Measurements from ENCODE around the gene PRTG.

PRTG gene

DNA sequence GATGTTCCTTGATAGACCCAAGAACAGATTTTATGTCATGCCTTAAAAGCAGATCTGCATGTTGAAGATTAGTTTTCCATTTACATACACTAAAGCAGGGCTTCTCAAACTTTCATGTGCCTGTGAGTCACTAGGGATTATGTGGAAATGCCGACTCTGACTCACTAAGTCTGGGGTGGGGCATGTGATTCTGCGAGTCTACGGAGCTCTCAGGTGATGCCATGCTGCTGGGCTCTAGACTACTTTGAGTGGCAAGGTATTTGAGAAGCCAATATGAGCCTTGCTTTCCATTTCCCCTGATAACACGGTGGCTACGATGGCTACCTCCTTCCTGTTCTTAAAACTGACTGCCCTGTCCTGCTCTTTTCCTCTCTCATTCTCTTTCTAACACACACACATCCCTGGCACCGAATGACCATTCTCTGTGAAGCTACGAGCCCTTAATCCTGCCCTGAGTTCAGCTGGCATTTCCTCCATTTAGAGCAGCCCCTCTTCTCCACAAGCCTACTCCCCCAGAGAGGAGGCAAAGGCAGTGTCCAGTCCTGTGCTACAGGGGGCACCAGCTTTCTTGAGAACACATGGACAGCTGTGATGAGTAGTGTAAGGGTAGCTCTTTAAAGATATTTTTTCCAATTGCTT lies 115.1 kb downstream of the PRTG start:
- no peak overlapping the region for H3K4me3 ChIP-seq (ENCODE audit: low read depth, low read length)
- no peak for TF ChIP-seq CTCF (IDR thresholded peaks at IDR 0.05; ENCODE audit: low read depth, low read length, missing control alignments)
- DNase-seq (ENCODE audit: low read depth) = no peak

GRCh38 chr15:55619783-55620182 lies 123.2 kb downstream of the PRTG start:
- DNase-seq (ENCODE audit: low read depth) = no peak
- no peak for TF ChIP-seq CTCF (IDR thresholded peaks at IDR 0.05; ENCODE audit: low read depth, low read length, missing control alignments)
- H3K4me3 ChIP-seq (ENCODE audit: low read depth, low read length) = no peak overlapping the region

DNA sequence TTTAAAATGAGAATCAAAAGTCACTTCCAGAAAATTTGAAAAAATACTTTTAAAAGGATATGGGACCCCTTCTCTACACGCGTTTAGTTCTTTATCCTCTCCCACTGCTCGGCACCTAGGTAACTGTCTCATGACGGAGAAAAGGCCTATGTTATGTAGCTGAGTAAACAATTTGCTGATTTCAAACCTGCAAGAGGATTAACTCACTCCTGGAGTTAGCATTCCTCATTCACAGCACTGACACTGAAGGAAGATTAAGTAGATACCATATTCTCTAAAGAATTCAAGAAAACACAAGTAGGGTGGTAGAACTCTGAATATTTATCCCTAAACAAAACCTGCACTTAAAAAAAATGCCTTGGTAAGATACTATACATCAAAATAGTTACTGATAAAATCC lies 124.6 kb downstream of the PRTG start:
- TF ChIP-seq CTCF (IDR thresholded peaks at IDR 0.05; ENCODE audit: low read depth, low read length, missing control alignments) = no peak
- no peak overlapping the region for H3K4me3 ChIP-seq (ENCODE audit: low read depth, low read length)
- DNase-seq (ENCODE audit: low read depth) = no peak

DNA sequence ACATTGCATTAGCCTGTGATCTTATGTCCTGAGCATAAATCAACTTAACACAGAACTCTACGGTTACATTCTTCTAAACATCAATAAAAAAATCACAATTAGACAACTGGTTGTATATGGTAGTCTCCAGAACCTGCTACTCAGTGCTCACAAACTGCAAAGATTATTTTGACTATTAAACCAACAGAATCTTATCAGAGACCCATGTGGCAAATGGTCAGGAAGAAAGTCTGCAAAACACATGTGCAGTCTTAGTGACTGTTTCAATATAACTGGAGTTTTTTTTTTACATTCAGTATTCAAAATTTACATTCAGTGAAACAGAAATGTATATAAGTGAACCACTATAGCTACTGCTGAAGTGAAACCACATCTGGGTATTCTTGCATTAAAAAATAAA lies 127.5 kb downstream of the PRTG start:
- no peak overlapping the region for H3K4me3 ChIP-seq (ENCODE audit: low read depth, low read length)
- TF ChIP-seq CTCF (IDR thresholded peaks at IDR 0.05; ENCODE audit: low read depth, low read length, missing control alignments) = no peak
- DNase-seq (ENCODE audit: low read depth) = no peak

DNA sequence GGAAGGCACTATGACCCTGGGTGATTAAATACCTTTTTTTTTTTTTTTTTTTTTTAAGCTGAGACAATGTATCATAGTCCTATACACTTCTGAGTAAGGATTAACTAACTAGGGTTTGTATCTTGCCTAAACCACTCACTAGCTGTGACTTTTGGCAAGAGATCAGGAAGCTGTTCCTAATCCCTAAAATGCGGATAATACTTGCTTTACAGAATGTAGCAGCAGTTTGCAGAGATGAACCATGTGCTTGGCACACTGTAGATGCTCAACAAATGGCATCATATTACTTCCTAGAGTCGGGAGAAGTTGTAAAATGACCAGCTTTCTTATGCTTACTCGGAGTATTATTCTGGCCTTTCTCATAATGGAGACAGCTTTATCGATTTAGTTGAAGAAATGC lies 129.2 kb downstream of the PRTG start:
- DNase-seq (ENCODE audit: low read depth) = no peak

DNA sequence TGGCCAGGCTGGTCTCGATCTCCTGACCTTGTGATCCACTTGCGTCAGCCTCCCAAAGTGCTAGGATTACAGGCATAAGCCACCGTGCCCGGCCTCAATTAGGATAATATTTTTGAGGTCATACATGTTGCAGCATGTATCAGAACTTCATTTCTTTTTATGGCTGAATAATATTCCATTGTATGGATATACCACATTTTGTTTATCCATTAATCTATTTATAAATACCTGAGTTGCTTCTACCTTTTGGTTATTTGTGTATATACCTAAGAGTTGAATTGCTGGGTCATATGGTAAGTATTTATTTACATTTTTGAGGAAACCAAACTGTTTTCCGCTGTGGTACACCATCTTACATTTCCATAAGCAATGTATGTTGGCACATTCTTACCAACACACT lies 136.7 kb downstream of the PRTG start:
- no peak overlapping the region for H3K4me3 ChIP-seq (ENCODE audit: low read depth, low read length)
- no peak for TF ChIP-seq CTCF (IDR thresholded peaks at IDR 0.05; ENCODE audit: low read depth, low read length, missing control alignments)

More for the DNA sequence above, 129.2 kb downstream of the PRTG start:
- H3K4me3 ChIP-seq (ENCODE audit: low read depth, low read length) = no peak overlapping the region
- no peak for TF ChIP-seq CTCF (IDR thresholded peaks at IDR 0.05; ENCODE audit: low read depth, low read length, missing control alignments)

GRCh38 chr15:55601374-55601773 lies 141.6 kb downstream of the PRTG start:
- no peak for TF ChIP-seq CTCF (IDR thresholded peaks at IDR 0.05; ENCODE audit: low read depth, low read length, missing control alignments)
- H3K4me3 ChIP-seq (ENCODE audit: low read depth, low read length) = no peak overlapping the region
- no peak for DNase-seq (ENCODE audit: low read depth)

More for the DNA sequence above, 136.7 kb downstream of the PRTG start:
- DNase-seq (ENCODE audit: low read depth) = no peak
